ENCODE measurements around the gene ST6GALNAC3.

Gene ST6GALNAC3

GRCh38 chr1:76425201-76426145 is 350.9 kb downstream of the ST6GALNAC3 start:
- no peak for DNase-seq (ENCODE audit: low read depth)
- TF ChIP-seq CTCF (IDR thresholded peaks at IDR 0.05; ENCODE audit: control insufficient read depth, insufficient read depth, low read depth, low read length, missing control alignments), result no peak
- H3K4me3 ChIP-seq (ENCODE audit: control insufficient read depth, low read depth, low read length), result no peak overlapping the region

GRCh38 chr1:76426606-76427005 is 352.1 kb downstream of the ST6GALNAC3 start:
- no peak overlapping the region for H3K4me3 ChIP-seq (ENCODE audit: control insufficient read depth, low read depth, low read length)
- TF ChIP-seq CTCF (IDR thresholded peaks at IDR 0.05; ENCODE audit: control insufficient read depth, insufficient read depth, low read depth, low read length, missing control alignments), result no peak
- DNase-seq (ENCODE audit: low read depth), result no peak

GRCh38 chr1:76428028-76428427 is 353.5 kb downstream of the ST6GALNAC3 start:
- no peak for DNase-seq (ENCODE audit: low read depth)
- TF ChIP-seq CTCF (IDR thresholded peaks at IDR 0.05; ENCODE audit: control insufficient read depth, insufficient read depth, low read depth, low read length, missing control alignments), result no peak
- no peak overlapping the region for H3K4me3 ChIP-seq (ENCODE audit: control insufficient read depth, low read depth, low read length)

GRCh38 chr1:76430531-76430930 is 356.0 kb downstream of the ST6GALNAC3 start:
- no peak for DNase-seq (ENCODE audit: low read depth)
- no peak overlapping the region for H3K4me3 ChIP-seq (ENCODE audit: control insufficient read depth, low read depth, low read length)
- no peak for TF ChIP-seq CTCF (IDR thresholded peaks at IDR 0.05; ENCODE audit: control insufficient read depth, insufficient read depth, low read depth, low read length, missing control alignments)

- no peak overlapping the region for H3K4me3 ChIP-seq (ENCODE audit: control insufficient read depth, low read depth, low read length)
- no peak for TF ChIP-seq CTCF (IDR thresholded peaks at IDR 0.05; ENCODE audit: control insufficient read depth, insufficient read depth, low read depth, low read length, missing control alignments)
- DNase-seq (ENCODE audit: low read depth), result peak; percentile 7
These were observed 359.0 kb downstream of the ST6GALNAC3 start for GRCh38 chr1:76433526-76433925.

GRCh38 chr1:76443217-76443616 is 368.7 kb downstream of the ST6GALNAC3 start:
- TF ChIP-seq CTCF (IDR thresholded peaks at IDR 0.05; ENCODE audit: control insufficient read depth, insufficient read depth, low read depth, low read length, missing control alignments), result no peak
- no peak overlapping the region for H3K4me3 ChIP-seq (ENCODE audit: control insufficient read depth, low read depth, low read length)
- DNase-seq (ENCODE audit: low read depth), result no peak
